GM06990 (cell line): ENCODE measurements around the gene SEMA3C.

Source experiments
- DNase-seq: peaks from one replicate; pipeline ENCODE4 v3.0.0-alpha.2; 2011; ENCODE audit not compliant: insufficient read length; ENCODE audit errors: extremely low read depth
- H3K27me3 ChIP-seq: replicated peaks from 2 replicates; pipeline ENCODE4 v1.6.0; 2011; ENCODE audit warnings: low read length; ENCODE audit not compliant: control insufficient read depth, insufficient read depth
- H3K36me3 ChIP-seq: 2 replicates; pipeline ENCODE4 v1.5.1; 2011; ENCODE audit warnings: low read length; ENCODE audit not compliant: control insufficient read depth, insufficient read depth
- H3K4me3 ChIP-seq: replicated peaks from 2 replicates; pipeline ENCODE4 v1.5.1; 2011; ENCODE audit warnings: low read depth, mild to moderate bottlenecking, control low read depth, low read length
- TF ChIP-seq, protein P1 (sequence below): IDR thresholded peaks from 2 replicates; pipeline ENCODE4 v1.5.1; 2011; ENCODE audit warnings: low read length, control low read depth, mild to moderate bottlenecking, inconsistent platforms; ENCODE audit not compliant: insufficient read depth, poor library complexity, severe bottlenecking

Gene SEMA3C

DNA sequence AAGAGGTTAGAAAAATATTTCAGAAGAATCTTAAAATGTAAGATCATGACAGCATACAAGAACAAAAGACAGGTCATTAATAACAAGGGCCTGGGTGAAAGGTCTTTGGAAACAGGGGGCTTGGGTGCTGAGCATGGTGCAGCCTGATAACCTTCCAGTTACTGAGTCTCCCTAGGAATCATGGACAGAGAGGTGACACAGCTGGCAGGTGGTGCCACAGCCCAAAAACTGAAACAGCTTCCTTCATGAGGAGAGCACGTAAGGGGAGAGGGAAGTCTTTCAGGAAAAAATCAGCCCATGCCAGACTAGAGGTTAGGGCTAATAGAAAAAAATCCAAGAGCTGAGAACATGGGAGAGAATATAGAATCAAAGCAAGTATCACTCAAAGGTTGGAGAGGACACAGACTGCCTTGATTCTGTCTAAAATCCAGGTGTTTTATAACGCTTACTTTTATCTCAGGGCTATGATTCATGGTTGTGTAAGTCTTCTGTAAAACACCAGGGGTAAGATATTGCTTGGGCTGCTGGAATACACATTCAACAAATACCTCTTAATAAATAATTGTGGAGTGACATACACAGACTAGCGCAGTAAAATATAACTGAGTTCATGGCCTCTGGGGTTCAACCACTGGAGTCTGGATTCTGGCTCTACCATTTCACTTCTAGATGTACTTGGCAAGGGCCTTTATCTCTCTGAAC, 88.1 kb downstream of the SEMA3C start:
- TF ChIP-seq, protein P1, sequence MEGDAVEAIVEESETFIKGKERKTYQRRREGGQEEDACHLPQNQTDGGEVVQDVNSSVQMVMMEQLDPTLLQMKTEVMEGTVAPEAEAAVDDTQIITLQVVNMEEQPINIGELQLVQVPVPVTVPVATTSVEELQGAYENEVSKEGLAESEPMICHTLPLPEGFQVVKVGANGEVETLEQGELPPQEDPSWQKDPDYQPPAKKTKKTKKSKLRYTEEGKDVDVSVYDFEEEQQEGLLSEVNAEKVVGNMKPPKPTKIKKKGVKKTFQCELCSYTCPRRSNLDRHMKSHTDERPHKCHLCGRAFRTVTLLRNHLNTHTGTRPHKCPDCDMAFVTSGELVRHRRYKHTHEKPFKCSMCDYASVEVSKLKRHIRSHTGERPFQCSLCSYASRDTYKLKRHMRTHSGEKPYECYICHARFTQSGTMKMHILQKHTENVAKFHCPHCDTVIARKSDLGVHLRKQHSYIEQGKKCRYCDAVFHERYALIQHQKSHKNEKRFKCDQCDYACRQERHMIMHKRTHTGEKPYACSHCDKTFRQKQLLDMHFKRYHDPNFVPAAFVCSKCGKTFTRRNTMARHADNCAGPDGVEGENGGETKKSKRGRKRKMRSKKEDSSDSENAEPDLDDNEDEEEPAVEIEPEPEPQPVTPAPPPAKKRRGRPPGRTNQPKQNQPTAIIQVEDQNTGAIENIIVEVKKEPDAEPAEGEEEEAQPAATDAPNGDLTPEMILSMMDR: no peak
- Histone ChIP-seq H3K27me3 (no peaks in the 10 kb centered on the region), H3K36me3 (no peaks in the 10 kb centered on the region), H3K4me3 (no peak overlapping the region)
- no peak for DNase-seq

DNA sequence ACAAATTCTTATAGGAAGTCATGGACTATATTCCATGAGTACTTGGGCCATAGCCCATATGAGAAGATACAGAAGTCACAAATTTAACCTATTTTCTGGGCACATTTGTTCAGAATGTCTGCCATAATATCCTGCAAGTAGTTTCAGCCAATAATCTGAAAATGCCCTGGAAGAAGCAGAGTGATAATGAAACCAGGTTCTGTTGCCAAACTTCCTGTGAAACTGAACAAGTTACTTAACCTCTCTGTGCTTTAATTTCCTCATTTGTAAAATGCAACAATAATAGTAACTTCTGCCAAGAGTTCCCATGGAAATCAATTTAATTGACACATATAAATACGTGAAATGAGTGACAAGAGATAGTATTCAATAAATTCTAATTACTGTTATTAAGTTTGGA, 88.8 kb downstream of the SEMA3C start:
- Histone ChIP-seq H3K4me3 (no peak overlapping the region), H3K36me3 (no peaks in the 10 kb centered on the region), H3K27me3 (no peaks in the 10 kb centered on the region)
- DNase-seq: no peak
- TF ChIP-seq, protein P1: no peak

DNA sequence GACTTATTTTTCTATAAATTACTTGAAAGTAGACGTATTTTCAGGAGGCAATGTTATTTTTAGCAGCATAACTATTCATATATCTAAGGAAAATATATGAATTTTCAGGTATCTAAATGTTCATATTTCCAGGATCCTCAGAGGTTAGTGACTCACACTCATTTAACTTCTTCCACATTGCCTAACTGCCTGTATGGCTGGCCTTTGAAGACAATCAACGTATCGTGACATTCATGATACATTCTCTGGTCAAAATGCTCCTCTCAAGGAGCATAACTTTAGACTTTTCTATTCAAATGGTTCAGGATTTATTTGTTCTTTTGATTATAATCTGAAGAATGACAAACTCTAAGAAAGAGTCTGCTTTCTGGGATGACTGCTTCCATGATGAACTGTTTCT, 89.3 kb downstream of the SEMA3C start:
- DNase-seq: no peak
- no peaks in the 10 kb centered on the region for H3K27me3 ChIP-seq
- no peaks in the 10 kb centered on the region for H3K36me3 ChIP-seq
- TF ChIP-seq, protein P1: no peak
- no peak overlapping the region for H3K4me3 ChIP-seq

DNA sequence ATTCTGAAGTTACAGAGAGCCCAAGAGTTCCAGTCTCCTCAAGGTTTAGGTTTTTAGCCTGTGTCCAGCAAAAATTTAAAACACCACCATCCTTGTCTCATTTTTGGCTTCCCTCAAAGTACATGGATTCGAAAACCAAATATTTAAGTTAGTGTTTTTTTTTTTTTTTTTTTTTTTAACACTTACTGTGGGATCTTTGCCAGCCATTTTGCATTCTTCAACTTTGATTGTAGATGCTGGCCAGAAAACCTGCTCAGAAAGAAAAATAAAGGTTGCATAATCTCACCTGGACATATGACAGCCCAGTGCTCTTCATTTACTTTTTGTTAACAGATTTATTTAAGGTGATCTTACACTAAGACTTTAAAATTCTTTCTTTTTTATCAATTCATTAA, 91.6 kb downstream of the SEMA3C start:
- TF ChIP-seq, protein P1: no peak
- DNase-seq: no peak
- Histone ChIP-seq H3K4me3 (no peak overlapping the region), H3K27me3 (no peaks in the 10 kb centered on the region), H3K36me3 (no peaks in the 10 kb centered on the region)

DNA sequence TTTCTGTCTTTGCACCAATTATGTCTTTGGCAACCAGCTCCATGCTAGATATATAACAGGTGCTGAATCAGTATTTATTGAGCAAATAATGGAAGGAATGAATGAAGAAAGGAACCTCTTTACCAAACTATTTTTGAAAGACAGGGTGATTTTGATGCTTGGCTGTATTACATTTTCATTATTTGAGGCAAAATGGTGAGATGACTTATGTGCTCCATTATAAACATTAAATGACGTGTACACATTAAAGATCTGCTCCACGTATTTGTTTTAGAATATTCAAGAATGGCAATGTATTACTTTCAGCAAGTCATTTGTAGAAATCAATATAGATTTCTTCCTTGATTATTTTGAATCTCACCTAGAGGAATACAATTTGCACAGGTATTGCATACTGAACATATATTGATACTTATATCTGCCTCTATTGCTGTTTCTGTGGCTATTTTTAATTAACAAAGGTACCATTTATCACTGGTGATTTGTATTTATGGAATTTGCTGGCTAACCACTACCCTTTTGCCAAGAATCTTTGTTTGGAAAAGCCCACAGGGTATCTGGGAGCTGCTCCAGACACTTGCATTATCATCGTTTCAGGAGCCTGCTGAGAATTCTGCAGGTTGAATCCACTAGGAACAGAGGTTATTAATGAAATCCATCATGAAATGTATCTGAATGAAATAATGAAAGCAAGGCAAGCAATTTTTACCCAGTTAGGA, 92.2 kb downstream of the SEMA3C start:
- Histone ChIP-seq H3K27me3 (no peaks in the 10 kb centered on the region), H3K36me3 (no peaks in the 10 kb centered on the region), H3K4me3 (no peak overlapping the region)
- TF ChIP-seq, protein P1: no peak
- no peak for DNase-seq

DNA sequence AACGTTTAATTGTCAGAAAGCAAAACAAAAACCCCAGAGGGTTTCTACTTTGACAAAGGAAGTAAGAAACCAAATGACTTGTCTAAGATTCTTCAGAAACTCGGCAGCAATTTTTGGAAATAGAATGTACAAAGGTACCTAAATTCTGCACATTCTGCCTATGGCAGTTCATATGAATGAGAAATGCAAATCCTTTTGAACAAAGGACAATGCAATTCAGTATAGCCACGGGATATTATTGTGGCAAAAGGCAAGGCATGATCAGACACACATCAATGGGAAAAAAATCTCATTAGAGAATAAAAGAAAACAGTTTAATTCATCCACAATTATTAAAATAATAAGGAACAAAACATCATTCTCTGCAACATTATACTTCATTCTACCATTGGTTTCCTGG, 93.4 kb downstream of the SEMA3C start:
- Histone ChIP-seq H3K4me3 (no peak overlapping the region), H3K27me3 (no peaks in the 10 kb centered on the region), H3K36me3 (no peaks in the 10 kb centered on the region)
- TF ChIP-seq, protein P1: no peak
- DNase-seq: no peak
